CD4-positive, alpha-beta T cell (primary cell): ENCODE measurements around the gene DDC. TPM values are rescaled to one million over a fixed set of nuclear protein-coding genes. Genes with fewer than 3 reads are reported as not detected.
A peak's percentile ranks its signal among the peaks of the same experiment; 100 is the strongest.

Source experiments
- ATAC-seq: fragments of 200-7000 bp; cut with Tn5 transposase; one replicate; pipeline ENCODE4 v1.10.0; 2022; ENCODE audit warnings: mild to moderate bottlenecking; ENCODE audit not compliant: poor library complexity
- CTCF ChIA-PET: fragments of 350-600 bp; sonication (Branson Sonifier 250); formaldehyde crosslinking; loops from one replicate; lab custom pipeline; 2021; ENCODE audit warnings: antibody characterized with exemption, inconsistent platforms; lab: Charles Lee
- POLR2A ChIA-PET: fragments of 350-600 bp; sonication (Branson Sonifier 250); formaldehyde crosslinking; loops from one replicate; lab custom pipeline; 2021; ENCODE audit warnings: antibody characterized with exemption, inconsistent platforms; lab: Charles Lee
- DNase-seq, 14 experiments: peaks; one replicate each; pipeline ENCODE4 v3.0.0-alpha.2; 2013 to 2020; ENCODE audit warnings: mixed read lengths in 2 of 14
- H3K27ac ChIP-seq, 2 donors: one replicate each; pipeline versions ENCODE4 v1.5.1 to v1.7.0; 2013; ENCODE audit warnings: low read length in 2 of 2, low read depth in 1 of 2, mild to moderate bottlenecking in 1 of 2
- H3K27me3 ChIP-seq, 2 experiments: 1 replicate in 1 of 2; 2 replicates in 1 of 2; pipeline versions ENCODE4 v1.6.1 to v1.7.0; 2013; ENCODE audit warnings: low read length in 2 of 2, control low read depth in 1 of 2, mild to moderate bottlenecking in 1 of 2, moderate library complexity in 1 of 2; ENCODE audit not compliant: insufficient read depth in 2 of 2, control insufficient read depth in 1 of 2
- H3K36me3 ChIP-seq: one replicate; pipeline ENCODE4 v1.6.1; 2013; ENCODE audit warnings: low read length, control low read depth; ENCODE audit not compliant: insufficient read depth
- H3K4me1 ChIP-seq: one replicate; pipeline ENCODE4 v1.6.1; 2013; ENCODE audit warnings: low read length, control low read depth; ENCODE audit not compliant: insufficient read depth
- H3K4me3 ChIP-seq: one replicate; pipeline ENCODE4 v1.5.1; 2013; ENCODE audit warnings: mild to moderate bottlenecking, low read length, moderate library complexity
- H3K9me3 ChIP-seq, 2 experiments: 1 replicate in 1 of 2; 2 replicates in 1 of 2; pipeline versions ENCODE4 v1.6.1 to v1.7.0; 2013; ENCODE audit warnings: low read length in 2 of 2, mild to moderate bottlenecking in 2 of 2, control low read depth in 1 of 2, moderate library complexity in 1 of 2; ENCODE audit not compliant: control insufficient read depth in 1 of 2, insufficient read depth in 1 of 2
- H3K27ac Mint-ChIP-seq: one replicate; pipeline ENCODE4 v1.8.0; 2020; ENCODE audit warnings: mixed read lengths
- H3K27me3 Mint-ChIP-seq: one replicate; pipeline ENCODE4 v1.8.0; 2021; ENCODE audit warnings: mixed read lengths
- H3K36me3 Mint-ChIP-seq: one replicate; pipeline ENCODE4 v1.8.0; 2021; ENCODE audit warnings: low read depth, mixed read lengths
- H3K4me1 Mint-ChIP-seq: one replicate; pipeline ENCODE4 v1.8.0; 2021; ENCODE audit warnings: low read depth, mixed read lengths
- H3K4me3 Mint-ChIP-seq: one replicate; pipeline ENCODE4 v1.8.0; 2020; ENCODE audit warnings: mild to moderate bottlenecking, mixed read lengths
- H3K9me3 Mint-ChIP-seq: one replicate; pipeline ENCODE4 v1.8.0; 2020; ENCODE audit warnings: mixed read lengths
- CTCF ChIP-seq: fragments of 200-600 bp; IDR thresholded peaks from one replicate; pipeline ENCODE4 v1.8.0; 2022; ENCODE audit warnings: antibody characterized with exemption, mild to moderate bottlenecking
- intact Hi-C, 2 experiments: fragments of 100-400 bp; cut with DNase I in 1 of 2; cut with micrococcal nuclease in 1 of 2; formaldehyde crosslinking; loops; one replicate each; pipeline versions ENCODE4 v1.15.1 to v1.9.0; 2023 to 2025; cut with DNase I, micrococcal nuclease
- total RNA-seq, 174 experiments: library from RNA in 2 of 174; stranded (reverse) in 2 of 174; gene quantifications; one replicate each; pipeline ENCODE4 v1.2.3 and lab custom pipeline; 2021 to 2026

Gene DDC
- total RNA-seq, 2 experiments from 2014 or later: not detected

- no peaks in the 10 kb centered on the region for H3K36me3 ChIP-seq
- Mint-ChIP-seq H3K27me3 (peaks cover 4% of the 10 kb centered on the region), H3K36me3 (peaks cover 6% of the 10 kb centered on the region), H3K4me3 (no peak overlapping the region), H3K4me1 (peaks cover 13% of the 10 kb centered on the region), H3K27ac (no peak overlapping the region), H3K9me3 (no peaks in the 10 kb centered on the region)
- no peak for ATAC-seq
- DNase-seq: no peak
- ChIA-PET POLR2A (interaction anchor here (0.6 to 1.0 kb wide), 2 partner anchors 16 to 55 kb away, joined by 3 to 4 read pairs; no protein-coding TSS in a partner anchor), CTCF (no interaction called here)
- no peak overlapping the region for H3K4me3 ChIP-seq
- no peak for TF ChIP-seq CTCF
- no peak overlapping the region for H3K27ac ChIP-seq
- peaks cover 8% of the 10 kb centered on the region for H3K4me1 ChIP-seq
- no peaks in the 10 kb centered on the region for H3K27me3 ChIP-seq
- intact Hi-C loops: loop anchor here (1.0 to 5.0 kb wide), 3 partner anchors 38 to 82 kb away; no protein-coding TSS in a partner anchor
- H3K9me3 ChIP-seq: no peaks in the 10 kb centered on the region
These were observed 29.7 kb upstream of the DDC start for GRCh38 chr7:50594734-50595485.

GRCh38 chr7:50594136-50594535, 28.9 kb upstream of the DDC start:
- Histone ChIP-seq H3K36me3 (no peaks in the 10 kb centered on the region), H3K9me3 (no peaks in the 10 kb centered on the region), H3K27me3 (no peaks in the 10 kb centered on the region), H3K27ac (no peak overlapping the region), H3K4me3 (no peak overlapping the region), H3K4me1 (peaks cover 8% of the 10 kb centered on the region)
- Mint-ChIP-seq H3K27ac (no peak overlapping the region), H3K27me3 (peaks cover 4% of the 10 kb centered on the region), H3K36me3 (peaks cover 6% of the 10 kb centered on the region), H3K9me3 (no peaks in the 10 kb centered on the region), H3K4me3 (no peak overlapping the region), H3K4me1 (peaks cover 13% of the 10 kb centered on the region)
- no peak for ATAC-seq
- TF ChIP-seq CTCF: no peak
- intact Hi-C loops: loop anchor here in 1 of 2 experiments (2.0 kb wide), 1 partner anchor 39 kb away; no protein-coding TSS in a partner anchor
- CTCF ChIA-PET: no interaction called here
- POLR2A ChIA-PET: interaction anchor here (0.6 to 1.0 kb wide), 2 partner anchors 17 to 54 kb away, joined by 3 to 4 read pairs; no protein-coding TSS in a partner anchor
- peak in 1 of 14 experiments; percentile 7 for DNase-seq

GRCh38 chr7:50592940-50593339, 27.7 kb upstream of the DDC start:
- no peaks in the 10 kb centered on the region for H3K36me3 ChIP-seq
- TF ChIP-seq CTCF: no peak
- Mint-ChIP-seq H3K27ac (no peak overlapping the region), H3K27me3 (peaks cover 6% of the 10 kb centered on the region), H3K36me3 (no peaks in the 10 kb centered on the region), H3K4me3 (no peak overlapping the region), H3K9me3 (no peaks in the 10 kb centered on the region), H3K4me1 (peaks cover 13% of the 10 kb centered on the region)
- CTCF ChIA-PET: no interaction called here
- no peak overlapping the region for H3K27ac ChIP-seq
- peaks cover 0 to 3% of the 10 kb centered on the region in 2 experiments for H3K9me3 ChIP-seq
- no peak for ATAC-seq
- POLR2A ChIA-PET: no interaction called here
- DNase-seq: no peak
- peaks cover 8% of the 10 kb centered on the region for H3K4me1 ChIP-seq
- H3K4me3 ChIP-seq: no peak overlapping the region
- no peaks in the 10 kb centered on the region for H3K27me3 ChIP-seq
- intact Hi-C loops: no loop called here
